Measurements from ENCODE around the gene DNAH17. TPM values are rescaled to one million over a fixed set of nuclear protein-coding genes. Genes with fewer than 3 reads are reported as not detected.

DNAH17 gene
- total RNA-seq, 2 donors from 2014 or later, result not detected

- intact Hi-C loops (cut with DNase I), result no loop called here
- H3K27me3 ChIP-seq, result no peaks in the 10 kb centered on the region
- no peak overlapping the region for H3K27ac ChIP-seq
- H3K4me3 ChIP-seq, result no peak overlapping the region
- H3K4me1 ChIP-seq, result no peaks in the 10 kb centered on the region
- H3K9me3 ChIP-seq, result no peaks in the 10 kb centered on the region
- no peak for TF ChIP-seq POLR2A (IDR thresholded peaks at IDR 0.05)
- TF ChIP-seq, protein P1, sequence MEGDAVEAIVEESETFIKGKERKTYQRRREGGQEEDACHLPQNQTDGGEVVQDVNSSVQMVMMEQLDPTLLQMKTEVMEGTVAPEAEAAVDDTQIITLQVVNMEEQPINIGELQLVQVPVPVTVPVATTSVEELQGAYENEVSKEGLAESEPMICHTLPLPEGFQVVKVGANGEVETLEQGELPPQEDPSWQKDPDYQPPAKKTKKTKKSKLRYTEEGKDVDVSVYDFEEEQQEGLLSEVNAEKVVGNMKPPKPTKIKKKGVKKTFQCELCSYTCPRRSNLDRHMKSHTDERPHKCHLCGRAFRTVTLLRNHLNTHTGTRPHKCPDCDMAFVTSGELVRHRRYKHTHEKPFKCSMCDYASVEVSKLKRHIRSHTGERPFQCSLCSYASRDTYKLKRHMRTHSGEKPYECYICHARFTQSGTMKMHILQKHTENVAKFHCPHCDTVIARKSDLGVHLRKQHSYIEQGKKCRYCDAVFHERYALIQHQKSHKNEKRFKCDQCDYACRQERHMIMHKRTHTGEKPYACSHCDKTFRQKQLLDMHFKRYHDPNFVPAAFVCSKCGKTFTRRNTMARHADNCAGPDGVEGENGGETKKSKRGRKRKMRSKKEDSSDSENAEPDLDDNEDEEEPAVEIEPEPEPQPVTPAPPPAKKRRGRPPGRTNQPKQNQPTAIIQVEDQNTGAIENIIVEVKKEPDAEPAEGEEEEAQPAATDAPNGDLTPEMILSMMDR (IDR thresholded peaks at IDR 0.05), result no peak
- 60 to 62% methylated on average over 2 of the region's 2 CpGs for WGBS, 2 donors
- DNase-seq, result no peak
- ATAC-seq, result no peak
- no peaks in the 10 kb centered on the region for H3K36me3 ChIP-seq (replicated peaks in 1 of 2; ENCODE audit: insufficient read depth in 1 of 2, low read depth in 2 of 2)
These were observed 59.8 kb downstream of the DNAH17 start for GRCh38 chr17:78517421-78517820.

DNA sequence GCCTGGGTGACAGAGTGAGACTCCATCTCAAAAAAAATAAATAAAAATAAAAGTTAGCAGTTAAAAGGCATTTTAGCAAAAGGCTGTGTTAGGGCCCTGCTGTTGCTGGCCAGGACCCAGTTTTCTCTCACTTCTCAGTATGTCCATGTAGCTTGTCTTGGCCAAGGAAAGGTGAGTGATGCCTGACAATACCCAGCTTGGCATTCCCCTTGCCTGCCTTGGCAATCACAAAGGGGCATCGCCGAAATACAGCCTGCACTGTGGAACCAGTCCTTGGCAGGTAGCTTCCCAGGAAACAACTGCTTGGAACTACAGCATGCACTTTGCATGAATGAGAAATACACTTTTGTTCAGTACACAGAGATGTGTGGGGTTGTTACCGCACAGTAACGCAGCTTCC, 61.7 kb downstream of the DNAH17 start:
- TF ChIP-seq, protein P1 (IDR thresholded peaks at IDR 0.05), result no peak
- TF ChIP-seq POLR2A (IDR thresholded peaks at IDR 0.05), result no peak
- WGBS, 2 donors, result 79 to 91% methylated on average over 4 of the region's 4 CpGs
- no peaks in the 10 kb centered on the region for H3K27me3 ChIP-seq
- no peaks in the 10 kb centered on the region for H3K4me1 ChIP-seq
- DNase-seq (no peak), ATAC-seq (no peak)
- intact Hi-C loops (cut with DNase I), result no loop called here
- no peak overlapping the region for H3K27ac ChIP-seq
- no peaks in the 10 kb centered on the region for H3K9me3 ChIP-seq
- H3K4me3 ChIP-seq, result no peak overlapping the region
- no peaks in the 10 kb centered on the region for H3K36me3 ChIP-seq (replicated peaks in 1 of 2; ENCODE audit: insufficient read depth in 1 of 2, low read depth in 2 of 2)

- DNase-seq, result no peak
- intact Hi-C loops (cut with DNase I), result no loop called here
- no peaks in the 10 kb centered on the region for H3K27me3 ChIP-seq
- H3K4me1 ChIP-seq, result no peaks in the 10 kb centered on the region
- no peaks in the 10 kb centered on the region for H3K36me3 ChIP-seq (replicated peaks in 1 of 2; ENCODE audit: insufficient read depth in 1 of 2, low read depth in 2 of 2)
- H3K4me3 ChIP-seq, result no peak overlapping the region
- WGBS, 2 donors, result 83 to 98% methylated on average over 11 to 18 of the region's 18 CpGs
- H3K9me3 ChIP-seq, result no peaks in the 10 kb centered on the region
- H3K27ac ChIP-seq, result no peak overlapping the region
- ATAC-seq, result no peak
- TF ChIP-seq, protein P1 (IDR thresholded peaks at IDR 0.05), result no peak
- TF ChIP-seq POLR2A (IDR thresholded peaks at IDR 0.05), result no peak
These were observed 62.7 kb downstream of the DNAH17 start for GRCh38 chr17:78514521-78514920.

DNA sequence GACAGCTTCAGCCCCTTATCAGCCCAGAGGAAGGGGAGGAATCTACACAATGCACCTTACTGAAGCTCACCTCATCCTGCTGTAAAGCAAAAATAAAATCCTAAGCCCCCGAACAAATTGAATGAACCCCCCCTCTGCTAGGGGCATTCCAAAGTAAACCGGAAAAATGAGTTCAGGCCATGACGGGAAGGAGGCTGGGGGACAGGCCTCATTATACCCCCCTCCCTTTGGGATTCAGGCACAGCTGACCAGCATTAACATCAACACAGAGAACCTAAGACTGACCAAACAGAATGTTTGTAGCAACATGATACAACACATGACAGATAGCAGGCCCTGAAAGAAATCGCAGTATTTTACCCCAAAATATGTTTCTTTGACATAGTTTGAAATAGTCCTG, 64.2 kb downstream of the DNAH17 start:
- no peaks in the 10 kb centered on the region for H3K27me3 ChIP-seq
- DNase-seq (no peak), ATAC-seq (no peak)
- H3K27ac ChIP-seq, result no peak overlapping the region
- H3K4me1 ChIP-seq, result no peaks in the 10 kb centered on the region
- H3K36me3 ChIP-seq (replicated peaks in 1 of 2; ENCODE audit: insufficient read depth in 1 of 2, low read depth in 2 of 2), result no peaks in the 10 kb centered on the region
- WGBS, 2 donors, result 64 to 82% methylated on average over 4 of the region's 4 CpGs
- no peaks in the 10 kb centered on the region for H3K9me3 ChIP-seq
- H3K4me3 ChIP-seq, result no peak overlapping the region
- TF ChIP-seq, protein P1 (IDR thresholded peaks at IDR 0.05), result no peak
- no peak for TF ChIP-seq POLR2A (IDR thresholded peaks at IDR 0.05)
- intact Hi-C loops (cut with DNase I), result no loop called here
